NCI-H1930 (cell line): ENCODE data around the gene EYA3.

Source experiments
- DNase-seq, 2 experiments: peaks; one replicate each; lab custom pipeline; 2025; lab: John Stamatoyannopoulos, UW

The EYA3 gene

DNA sequence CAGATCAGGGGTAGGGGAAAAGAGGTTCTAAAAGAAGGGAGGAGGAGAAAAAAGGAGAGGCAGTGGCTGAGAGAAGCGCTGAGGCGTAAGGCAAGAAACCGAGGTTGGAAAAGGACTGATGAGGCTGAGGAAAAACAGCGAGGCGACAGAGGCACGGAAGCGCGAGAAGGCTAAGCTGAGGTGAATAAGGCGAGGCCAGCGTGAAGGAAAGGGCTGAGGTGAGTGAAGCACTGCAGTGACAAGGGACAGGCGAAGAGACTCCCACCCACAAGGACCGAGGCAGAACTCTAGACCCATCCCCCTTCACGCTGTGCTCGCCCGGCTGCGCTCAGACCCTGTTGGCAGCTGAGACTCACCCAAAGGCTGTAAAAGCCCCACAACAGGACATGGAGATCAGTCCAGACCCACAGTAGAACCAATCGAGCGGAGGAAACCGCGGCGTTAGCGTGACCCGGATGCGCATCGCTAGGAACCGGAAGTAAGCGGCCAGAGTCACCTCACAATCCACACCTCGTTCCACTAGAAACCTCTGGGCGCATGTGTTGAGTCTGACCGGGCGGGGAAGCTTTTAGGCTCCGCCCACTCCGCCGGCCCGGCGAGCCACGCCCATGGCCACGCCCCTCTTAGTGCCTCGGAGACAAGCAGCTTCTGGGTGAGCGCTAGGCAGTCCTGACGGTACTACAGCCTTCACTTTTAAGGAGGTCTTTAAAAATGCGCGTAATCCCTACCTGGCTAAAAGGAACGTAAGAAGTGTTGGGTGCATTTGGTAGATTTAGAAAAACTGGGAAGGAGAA lies at the start of gene EYA3:
TSS of gene EYA3 (minus strand) at position 443 of the 794 bp plus-strand sequence. CDS start 30,584 bp downstream, outside the sequence.
- peak; percentile 91 to 96 for DNase-seq

GRCh38 chr1:28136922-28137613 lies 48.7 kb upstream of the EYA3 start:
- no peak for DNase-seq

DNA sequence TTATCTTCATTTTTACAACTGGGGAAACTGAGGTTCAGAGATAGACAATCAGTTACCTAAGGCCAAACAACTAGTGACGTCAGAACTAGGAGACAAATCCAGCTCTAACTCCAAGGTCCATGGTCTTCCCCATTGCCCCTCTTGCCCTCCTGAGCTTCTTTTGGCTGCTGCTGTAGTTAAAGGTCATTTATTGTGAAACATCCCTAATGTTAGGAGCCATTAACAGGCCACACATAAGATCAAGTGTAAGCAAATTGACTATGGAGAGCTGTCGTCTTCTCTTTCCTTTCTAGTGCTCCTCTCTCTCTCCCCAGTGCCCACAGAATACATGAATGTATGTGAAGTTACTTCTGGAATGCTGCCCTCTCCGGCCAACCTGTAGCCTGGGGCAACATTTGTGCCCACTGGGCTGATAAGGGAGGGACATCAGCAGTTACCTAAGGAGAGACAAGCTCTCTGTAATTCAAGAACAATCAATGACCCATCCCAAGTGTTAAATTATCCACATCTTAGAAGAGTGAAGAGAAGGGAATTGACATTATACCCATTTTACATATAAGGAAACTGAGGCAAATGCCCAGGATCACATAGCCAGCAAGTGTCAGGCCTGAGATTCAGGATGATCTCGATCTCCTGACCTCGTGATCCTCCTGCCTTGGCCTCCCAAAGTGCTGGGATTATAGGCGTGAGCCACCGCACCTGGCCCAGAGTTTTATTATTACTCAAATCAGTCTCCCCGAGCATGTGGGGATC lies 47.9 kb upstream of the EYA3 start:
- no peak for DNase-seq

- no peak for DNase-seq
Measured at GRCh38 chr1:28135371-28136168, 47.2 kb upstream of the EYA3 start.

DNA sequence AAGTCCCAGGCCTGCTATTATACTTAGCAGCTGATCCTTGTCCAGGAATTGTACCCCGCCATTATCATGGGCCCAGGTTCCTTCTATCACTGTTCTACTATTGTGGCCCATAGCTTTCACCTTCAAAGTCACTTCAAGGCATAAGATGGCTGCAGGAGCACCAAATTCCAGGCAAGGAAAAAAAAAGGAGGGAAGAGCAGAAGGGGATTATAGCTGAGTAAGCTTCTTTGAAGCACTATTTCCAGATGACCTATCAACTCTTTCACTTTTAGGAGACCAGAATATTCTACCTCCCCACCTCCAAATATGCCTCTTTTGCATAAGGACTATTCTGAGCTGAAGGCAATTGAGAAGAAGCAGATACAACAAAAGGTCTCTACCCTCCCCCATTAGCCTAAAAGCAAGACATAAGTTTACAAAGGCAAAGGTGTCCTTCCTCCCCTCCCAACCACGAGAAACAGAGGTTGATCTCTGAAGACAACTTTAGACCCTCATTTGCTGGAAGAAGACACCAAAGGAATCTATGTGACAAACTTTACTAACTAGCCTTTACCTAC lies 46.3 kb upstream of the EYA3 start:
- DNase-seq, result no peak

- no peak for DNase-seq
Measured at GRCh38 chr1:28132171-28133167, 44.1 kb upstream of the EYA3 start.

GRCh38 chr1:28130901-28131300 lies 42.5 kb upstream of the EYA3 start:
- no peak for DNase-seq

DNA sequence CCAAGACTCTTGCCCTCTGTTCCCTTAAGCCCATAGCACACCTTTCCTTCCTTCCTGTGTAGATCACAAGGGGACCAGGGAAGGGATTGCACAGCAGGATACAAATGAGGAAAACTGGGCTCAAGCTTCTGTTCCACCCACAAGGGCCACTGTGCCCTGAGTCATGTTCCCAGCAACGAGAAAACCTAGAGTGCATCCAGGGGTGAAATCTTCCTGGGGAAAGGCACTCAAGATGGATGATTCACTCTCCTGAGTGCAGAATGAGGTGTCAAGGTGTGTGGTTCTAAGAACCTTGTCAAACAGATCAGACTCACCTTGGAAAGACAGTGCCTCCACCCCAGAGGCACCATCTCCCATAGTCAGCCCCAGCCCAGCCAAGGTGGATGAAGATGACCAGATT lies 40.7 kb upstream of the EYA3 start:
- DNase-seq, result no peak

- no peak for DNase-seq
Measured at GRCh38 chr1:28127617-28128257, 39.3 kb upstream of the EYA3 start.

DNA sequence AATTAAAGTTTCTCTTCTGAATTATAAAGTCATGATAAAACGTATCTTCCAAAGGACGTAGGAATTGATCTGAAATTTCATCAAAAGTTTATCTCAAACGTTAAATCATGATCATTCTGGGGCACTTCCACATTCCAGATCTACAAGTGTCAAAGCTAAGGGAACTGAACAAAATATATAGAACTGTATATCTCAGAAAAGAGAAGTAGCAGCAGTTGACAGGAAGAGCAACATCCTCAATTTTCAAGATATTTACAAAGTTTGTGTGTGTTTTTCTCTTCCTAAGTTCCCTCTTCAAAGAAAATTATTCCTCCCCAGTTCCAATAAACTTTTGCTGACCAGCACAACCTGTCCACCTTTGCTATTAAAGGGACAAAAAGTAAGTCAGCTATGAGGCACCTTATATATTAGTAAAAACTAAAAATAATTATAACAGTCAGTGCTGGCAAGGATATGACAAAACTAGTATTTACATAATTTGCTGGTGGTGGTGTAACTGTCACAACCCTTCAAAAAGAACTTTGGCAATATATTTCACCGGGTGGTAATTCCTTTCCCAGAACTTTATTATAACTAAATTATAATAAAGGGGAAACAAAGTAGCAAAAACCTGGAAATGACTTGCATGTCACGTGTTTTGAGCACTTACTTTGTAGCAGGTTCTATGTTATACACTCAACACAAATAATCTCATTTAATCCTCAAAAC lies 38.5 kb upstream of the EYA3 start:
- DNase-seq, result no peak

- DNase-seq, result no peak
Measured at GRCh38 chr1:28126212-28126611, 37.8 kb upstream of the EYA3 start.

GRCh38 chr1:28123461-28123961 lies 35.1 kb upstream of the EYA3 start:
- DNase-seq, result no peak

- DNase-seq, result no peak
Measured at GRCh38 chr1:28122183-28122582, 33.8 kb upstream of the EYA3 start.

GRCh38 chr1:28119556-28119955 lies 31.1 kb upstream of the EYA3 start:
- no peak for DNase-seq

- no peak for DNase-seq
Measured at GRCh38 chr1:28118640-28119307, 30.4 kb upstream of the EYA3 start.

DNA sequence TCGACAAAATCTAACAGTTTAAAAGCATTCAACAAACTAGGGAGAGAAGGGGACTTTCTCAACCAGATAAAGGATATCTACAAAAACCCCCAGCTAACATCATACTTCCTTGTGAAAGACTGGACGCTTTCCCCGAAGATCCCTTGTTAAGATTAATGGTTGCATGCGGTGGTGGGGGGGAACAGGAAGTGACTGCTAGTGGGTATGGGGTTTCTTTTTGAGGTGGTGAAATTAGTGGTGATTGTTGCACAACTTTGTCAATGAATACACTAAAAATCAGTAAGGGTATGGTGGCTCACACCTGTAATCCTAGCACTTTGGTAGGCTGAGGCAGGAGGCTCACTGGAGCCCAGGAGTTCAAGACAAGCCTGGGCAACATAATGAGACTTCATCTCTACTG lies 26.9 kb upstream of the EYA3 start:
- no peak for DNase-seq

DNA sequence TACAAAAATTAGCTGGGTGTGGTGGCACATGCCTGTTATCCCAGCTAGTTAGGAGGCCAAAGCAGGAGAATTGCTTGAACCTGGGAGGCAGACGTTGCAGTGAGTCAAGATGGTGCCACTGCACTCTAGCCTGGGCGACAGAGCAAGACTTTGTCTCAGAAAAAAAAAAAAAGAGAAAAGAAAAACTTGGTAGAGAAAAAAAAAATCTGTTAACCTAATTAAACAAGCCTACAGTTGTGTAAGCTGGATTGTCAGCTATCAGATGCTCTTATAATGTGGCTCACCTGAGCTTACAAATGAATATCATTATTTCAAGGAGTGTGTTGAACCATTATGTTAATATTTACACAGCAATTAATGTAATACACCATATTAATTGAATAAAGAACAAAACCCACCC lies 26.4 kb upstream of the EYA3 start:
- no peak for DNase-seq

- no peak for DNase-seq
Measured at GRCh38 chr1:28113242-28113572, 24.8 kb upstream of the EYA3 start.
